Astrocyte of the cerebellum (primary cell): ENCODE results near the gene WDR47.

Experiments used
- DNase-seq: peaks from one replicate; pipeline ENCODE4 v3.0.0-alpha.2; 2011; ENCODE audit warnings: low read depth
- H3K4me3 ChIP-seq: 2 replicates; pipeline ENCODE4 v1.5.1; 2011; ENCODE audit warnings: mild to moderate bottlenecking, low read depth, low read length, moderate library complexity
- CTCF ChIP-seq: IDR thresholded peaks from 2 replicates; pipeline ENCODE4 v1.5.1; 2012; ENCODE audit warnings: low read length, low read depth, moderate library complexity, mild to moderate bottlenecking; ENCODE audit errors: missing control alignments
- in situ Hi-C: cut with HindIII; loops from 2 replicates; pipeline ENCODE4 v1.10.0; 2017; ENCODE audit warnings: low sequenced_read_pairs

Gene WDR47

GRCh38 chr1:108955881-108956280, 86.0 kb downstream of the WDR47 start:
- no peak overlapping the region for H3K4me3 ChIP-seq
- no peak for DNase-seq
- in situ Hi-C loops: no loop called here
- TF ChIP-seq CTCF: no peak

- no peak for DNase-seq
- TF ChIP-seq CTCF: no peak
- in situ Hi-C loops: no loop called here
- no peak overlapping the region for H3K4me3 ChIP-seq
These were observed 86.8 kb downstream of the WDR47 start for GRCh38 chr1:108955111-108955510.

- no peak for TF ChIP-seq CTCF
- DNase-seq: no peak
- no peak overlapping the region for H3K4me3 ChIP-seq
- in situ Hi-C loops: no loop called here
These were observed 88.5 kb downstream of the WDR47 start for GRCh38 chr1:108953452-108953851.

GRCh38 chr1:108951242-108951641, 90.7 kb downstream of the WDR47 start:
- DNase-seq: no peak
- in situ Hi-C loops: no loop called here
- H3K4me3 ChIP-seq: no peak overlapping the region
- TF ChIP-seq CTCF: no peak

- no peak for TF ChIP-seq CTCF
- no peak overlapping the region for H3K4me3 ChIP-seq
- no peak for DNase-seq
- in situ Hi-C loops: no loop called here
These were observed 92.9 kb downstream of the WDR47 start for GRCh38 chr1:108949044-108949443.

GRCh38 chr1:108947871-108948525, 93.9 kb downstream of the WDR47 start:
- no peak overlapping the region for H3K4me3 ChIP-seq
- DNase-seq: no peak
- no peak for TF ChIP-seq CTCF
- in situ Hi-C loops: no loop called here
